Measurements from ENCODE around the gene MED27. TPM values are rescaled to one million over a fixed set of nuclear protein-coding genes. Genes with fewer than 3 reads are reported as not detected.

MED27 gene
- total and polyA plus RNA-seq, 9 of the 15 experiments (the other 6 are each of a cell fraction or from before 2014, with no cell fraction given) = 24.4 to 91.0 (median 36.1) TPM

GRCh38 chr9:131826966-131827525 is 252.6 kb downstream of the MED27 start (continued):
- no peak for TF ChIP-seq ARID3A (IDR thresholded peaks at IDR 0.05; ENCODE audit: borderline replicate concordance, low read depth, low read length)
- TF ChIP-seq DEAF1 (CRISPR knock-in tag; IDR thresholded peaks at IDR 0.05) = no peak
- no peak for TF ChIP-seq NFIX (CRISPR knock-in tag; IDR thresholded peaks at IDR 0.05; ENCODE audit: low read depth)
- peak; percentile 87 for TF ChIP-seq RAD51 (IDR thresholded peaks at IDR 0.05; ENCODE audit: borderline replicate concordance, low read depth)
- no peak for TF ChIP-seq HDAC8 (tag; IDR thresholded peaks at IDR 0.05)
- no peak for TF ChIP-seq ZBTB2 (IDR thresholded peaks at IDR 0.05)
- no peak for TF ChIP-seq ZNF316 (IDR thresholded peaks at IDR 0.05)
- no peak for TF ChIP-seq E2F4 (CRISPR knock-in tag; IDR thresholded peaks at IDR 0.05; ENCODE audit: low read depth)
- TF ChIP-seq ZBTB8A (IDR thresholded peaks at IDR 0.05; ENCODE audit: partially characterized antibody) = no peak
- TF ChIP-seq RBM14 (IDR thresholded peaks at IDR 0.05; ENCODE audit: borderline replicate concordance, insufficient read depth, low read depth, low read length) = no peak

Measured in K562 (cell line).